BLaER1 treated with 17β-estradiol and CSF1 and Interleukin-3, amounts not matched to agents 10 nM and 100 nM (cell line): Measurements from ENCODE around the gene CDC42BPA.

Experiments
- H3K27ac ChIP-seq, 11 experiments: shearing (Covaris generic); formaldehyde crosslinking; 2 replicates each; pipeline ENCODE4 v1.8.1; 2022
- H3K27me3 ChIP-seq, 11 experiments: shearing (Covaris generic); formaldehyde crosslinking; 2 replicates each; pipeline ENCODE4 v1.8.1; 2022
- H3K36me3 ChIP-seq, 11 experiments: shearing (Covaris generic); formaldehyde crosslinking; 2 replicates each; pipeline ENCODE4 v1.8.1; 2022
- H3K4me1 ChIP-seq, 10 experiments: shearing (Covaris generic); formaldehyde crosslinking; 2 replicates each; pipeline ENCODE4 v1.8.1; 2022
- H3K4me2 ChIP-seq, 11 experiments: shearing (Covaris generic); formaldehyde crosslinking; 2 replicates each; pipeline ENCODE4 v1.8.1; 2022
- H3K4me3 ChIP-seq, 10 experiments: shearing (Covaris generic); formaldehyde crosslinking; 2 replicates each; pipeline ENCODE4 v1.8.1; 2022
- H3K9ac ChIP-seq, 11 experiments: shearing (Covaris generic); formaldehyde crosslinking; 2 replicates each; pipeline ENCODE4 v1.8.1; 2022
- H3K9me3 ChIP-seq, 11 experiments: shearing (Covaris generic); formaldehyde crosslinking; replicated peaks in 1 of 11; 2 replicates each; pipeline ENCODE4 v1.8.1; 2022
- H4K20me1 ChIP-seq, 11 experiments: shearing (Covaris generic); formaldehyde crosslinking; 2 replicates each; pipeline ENCODE4 v1.8.1; 2022
- Cebpa-rat ChIP-seq, 11 experiments: shearing (Covaris generic); IDR thresholded peaks; 2 replicates each; pipeline ENCODE4 v1.8.1; 2022

The CDC42BPA gene

DNA sequence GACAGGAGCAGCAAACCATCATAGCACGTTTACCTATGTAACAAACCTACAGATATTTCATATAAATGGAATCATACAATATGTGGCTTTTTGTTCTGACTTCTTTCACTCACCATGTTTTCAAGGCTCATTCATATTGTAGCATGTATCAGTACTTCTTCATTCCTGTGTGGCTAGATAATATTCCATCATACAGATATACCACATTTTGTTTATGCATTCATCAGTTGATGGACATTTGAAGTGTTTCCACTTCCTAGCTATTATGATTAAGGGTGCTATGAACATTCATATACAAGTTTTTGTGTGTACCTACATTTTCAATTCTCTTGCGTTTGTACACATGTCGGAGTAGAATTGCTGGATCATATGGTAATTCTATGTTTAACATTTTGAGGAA lies 90.1 kb downstream of the CDC42BPA start:
- Histone ChIP-seq H3K27me3 (no peaks in the 10 kb centered on the region), H3K27ac (no peak overlapping the region), H3K9me3 (peaks cover 0 to 12% (median 7%) of the 10 kb centered on the region in 11 experiments; a peak in 12 of 22 replicates), H4K20me1 (no peaks in the 10 kb centered on the region; a peak in 1 of 22 replicates), H3K4me1 (peaks cover 0 to 14% (median 0%) of the 10 kb centered on the region in 10 experiments; a peak in 5 of 20 replicates), H3K4me2 (no peak overlapping the region), H3K4me3 (no peak overlapping the region), H3K36me3 (peaks cover 0 to 6% (median 0%) of the 10 kb centered on the region in 11 experiments; a peak in 2 of 22 replicates), H3K9ac (no peak overlapping the region)
- TF ChIP-seq Cebpa-rat (IDR thresholded peaks at IDR 0.05) = no peak

GRCh38 chr1:227227761-227228160 lies 90.5 kb downstream of the CDC42BPA start:
- peaks cover 0 to 14% (median 0%) of the 10 kb centered on the region in 10 experiments; a peak in 5 of 20 replicates for H3K4me1 ChIP-seq
- no peak overlapping the region for H3K27ac ChIP-seq
- no peak for TF ChIP-seq Cebpa-rat (IDR thresholded peaks at IDR 0.05)
- H3K4me2 ChIP-seq = no peak overlapping the region
- no peak overlapping the region for H3K4me3 ChIP-seq
- H3K36me3 ChIP-seq = peaks cover 0 to 3% (median 0%) of the 10 kb centered on the region in 11 experiments; a peak in 2 of 22 replicates
- no peak overlapping the region for H3K9ac ChIP-seq
- H4K20me1 ChIP-seq = no peaks in the 10 kb centered on the region; a peak in 1 of 22 replicates
- H3K27me3 ChIP-seq = no peaks in the 10 kb centered on the region
- peaks cover 0 to 9% (median 3%) of the 10 kb centered on the region in 11 experiments; a peak in 12 of 22 replicates for H3K9me3 ChIP-seq

GRCh38 chr1:227225715-227226346 lies 92.5 kb downstream of the CDC42BPA start:
- peaks cover 0 to 9% (median 0%) of the 10 kb centered on the region in 11 experiments; a peak in 2 of 22 replicates for H3K9me3 ChIP-seq
- H3K9ac ChIP-seq = no peak overlapping the region
- peaks cover 0 to 14% (median 0%) of the 10 kb centered on the region in 10 experiments; a peak in 5 of 20 replicates for H3K4me1 ChIP-seq
- no peaks in the 10 kb centered on the region for H3K36me3 ChIP-seq
- H3K27ac ChIP-seq = no peak overlapping the region; a peak in 1 of 22 replicates
- no peaks in the 10 kb centered on the region for H3K27me3 ChIP-seq
- TF ChIP-seq Cebpa-rat (IDR thresholded peaks at IDR 0.05) = no peak
- no peak overlapping the region for H3K4me3 ChIP-seq
- no peaks in the 10 kb centered on the region; a peak in 2 of 22 replicates for H4K20me1 ChIP-seq
- 0 out of 22 replicates have a peak overlapping the region, but pooled peaks of 2 of the 11 experiments have one; percentile 4 to 19 for H3K4me2 ChIP-seq

DNA sequence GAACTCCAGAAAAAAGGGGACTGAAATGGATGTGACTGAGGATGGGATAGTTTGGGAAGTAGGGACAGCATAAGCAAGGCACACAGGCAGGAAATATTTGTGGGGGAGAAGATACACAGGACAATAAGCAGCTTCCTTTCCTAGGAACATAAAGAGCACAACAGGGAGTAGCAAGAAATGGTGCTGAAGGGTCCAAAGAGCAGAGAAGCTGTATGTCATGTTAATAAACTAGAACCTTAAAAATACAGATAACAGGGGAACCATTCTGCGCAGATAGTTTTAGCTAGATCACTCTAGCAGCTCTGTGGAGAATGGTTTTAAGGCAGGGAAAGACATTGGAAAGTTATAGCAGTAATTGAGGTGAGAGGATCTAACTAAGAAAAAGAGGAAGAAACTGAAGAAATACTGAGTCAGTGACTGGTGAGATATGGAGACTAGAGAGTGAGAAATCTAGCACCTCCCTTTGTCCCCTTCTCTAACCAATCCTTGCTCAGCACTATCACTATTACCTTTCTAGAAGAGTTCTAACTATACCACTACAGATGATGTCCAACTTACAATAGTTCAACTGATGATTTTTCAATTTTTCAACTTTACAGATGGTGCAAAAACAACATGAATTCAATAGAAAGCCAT lies 95.0 kb downstream of the CDC42BPA start:
- no peak for TF ChIP-seq Cebpa-rat (IDR thresholded peaks at IDR 0.05)
- Histone ChIP-seq H3K27me3 (no peaks in the 10 kb centered on the region), H3K27ac (no peak overlapping the region), H3K9me3 (no peaks in the 10 kb centered on the region), H3K4me1 (peaks cover 0 to 14% (median 0%) of the 10 kb centered on the region in 10 experiments; a peak in 5 of 20 replicates), H3K4me2 (no peak overlapping the region), H3K4me3 (no peak overlapping the region), H3K9ac (no peak overlapping the region), H3K36me3 (no peaks in the 10 kb centered on the region), H4K20me1 (no peaks in the 10 kb centered on the region; a peak in 2 of 22 replicates)

- no peaks in the 10 kb centered on the region for H3K9me3 ChIP-seq
- no peak overlapping the region for H3K4me2 ChIP-seq
- H4K20me1 ChIP-seq = no peaks in the 10 kb centered on the region; a peak in 2 of 22 replicates
- no peaks in the 10 kb centered on the region for H3K36me3 ChIP-seq
- no peak overlapping the region for H3K4me3 ChIP-seq
- H3K27me3 ChIP-seq = no peaks in the 10 kb centered on the region
- peaks cover 0 to 1% (median 0%) of the 10 kb centered on the region in 10 experiments; a peak in 1 of 20 replicates for H3K4me1 ChIP-seq
- no peak overlapping the region for H3K27ac ChIP-seq
- no peak overlapping the region for H3K9ac ChIP-seq
- no peak for TF ChIP-seq Cebpa-rat (IDR thresholded peaks at IDR 0.05)
Measured at GRCh38 chr1:227219715-227220292, 98.5 kb downstream of the CDC42BPA start.

DNA sequence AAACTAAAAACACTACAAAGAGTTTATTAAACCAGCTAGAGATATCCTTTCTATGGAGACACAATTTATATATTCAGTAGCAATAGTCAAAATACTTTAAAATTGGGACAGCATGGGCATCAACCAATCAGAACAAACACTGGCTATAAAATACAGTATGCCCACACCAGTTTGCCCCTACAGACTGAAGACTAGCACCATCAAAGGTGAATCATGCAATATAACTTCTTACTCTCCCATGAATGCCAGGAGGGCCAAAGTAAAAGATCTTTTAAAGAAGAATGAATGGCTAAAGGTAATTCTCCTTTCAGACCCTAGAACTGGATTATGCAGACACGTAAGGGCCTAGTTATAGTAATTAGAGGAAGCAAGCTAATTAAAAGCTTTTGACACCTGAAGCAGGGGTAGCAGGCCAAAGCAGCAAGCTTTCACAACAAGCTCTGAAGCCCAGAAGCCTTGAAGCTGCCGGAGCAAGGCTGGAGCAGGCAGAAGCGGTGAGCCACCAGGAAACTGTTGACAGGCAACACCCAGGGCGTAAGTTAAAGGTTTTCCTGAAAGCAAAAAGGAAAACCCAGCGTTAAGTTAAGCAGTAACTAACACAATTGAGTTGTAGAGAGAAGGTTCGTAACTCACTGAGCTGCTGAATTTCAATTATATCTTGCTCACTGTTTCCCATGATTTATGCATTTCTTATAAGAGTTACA lies 99.3 kb downstream of the CDC42BPA start:
- Histone ChIP-seq H3K4me1 (no peaks in the 10 kb centered on the region), H3K9ac (no peak overlapping the region), H3K4me2 (no peak overlapping the region), H3K27ac (no peak overlapping the region), H3K4me3 (no peak overlapping the region), H3K36me3 (no peaks in the 10 kb centered on the region), H4K20me1 (no peaks in the 10 kb centered on the region; a peak in 2 of 22 replicates), H3K9me3 (no peaks in the 10 kb centered on the region), H3K27me3 (no peaks in the 10 kb centered on the region)
- no peak for TF ChIP-seq Cebpa-rat (IDR thresholded peaks at IDR 0.05)

DNA sequence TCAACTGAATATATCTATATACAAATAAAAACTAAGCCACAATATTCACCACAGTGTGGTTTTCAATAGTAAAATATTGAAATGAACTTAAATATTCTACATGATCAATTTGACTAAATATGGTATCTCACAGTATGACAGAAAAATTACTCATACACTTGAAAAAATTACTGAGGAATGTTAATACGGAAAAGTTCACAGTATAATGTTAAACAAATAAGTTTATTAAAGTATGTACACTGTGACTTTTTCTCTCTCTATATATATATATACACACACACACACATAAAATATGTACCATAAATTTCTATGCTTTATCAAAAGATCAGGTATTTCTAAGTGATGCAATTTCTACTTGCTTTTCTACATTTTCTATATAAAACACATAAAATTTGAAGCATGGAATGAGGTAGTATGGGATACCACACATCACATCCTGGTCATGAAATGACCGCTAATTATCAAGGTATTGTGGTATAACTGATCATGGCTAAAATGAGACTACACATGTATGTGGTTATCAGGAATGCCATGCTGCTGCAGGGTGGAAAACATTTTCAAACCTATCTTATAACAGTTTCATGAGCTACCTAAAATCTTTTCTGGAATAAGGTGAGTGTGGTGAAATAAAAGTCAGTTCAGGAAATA lies 102.3 kb downstream of the CDC42BPA start:
- H3K9me3 ChIP-seq = no peaks in the 10 kb centered on the region
- no peaks in the 10 kb centered on the region for H3K27me3 ChIP-seq
- peaks cover 0 to 16% (median 0%) of the 10 kb centered on the region in 11 experiments; a peak in 3 of 22 replicates for H3K36me3 ChIP-seq
- no peak overlapping the region for H3K9ac ChIP-seq
- no peak overlapping the region for H3K4me2 ChIP-seq
- no peaks in the 10 kb centered on the region; a peak in 1 of 22 replicates for H4K20me1 ChIP-seq
- no peak overlapping the region for H3K27ac ChIP-seq
- no peak for TF ChIP-seq Cebpa-rat (IDR thresholded peaks at IDR 0.05)
- H3K4me3 ChIP-seq = no peak overlapping the region
- H3K4me1 ChIP-seq = no peaks in the 10 kb centered on the region

- no peak for TF ChIP-seq Cebpa-rat (IDR thresholded peaks at IDR 0.05)
- H3K27me3 ChIP-seq = no peaks in the 10 kb centered on the region
Measured at GRCh38 chr1:227214207-227214606, 104.1 kb downstream of the CDC42BPA start.

More at GRCh38 chr1:227214207-227214606, 104.1 kb downstream of the CDC42BPA start:
- Histone ChIP-seq H3K9ac (no peak overlapping the region), H3K27ac (no peak overlapping the region), H3K36me3 (peaks cover 0 to 25% (median 0%) of the 10 kb centered on the region in 11 experiments; a peak in 5 of 22 replicates), H3K9me3 (0 out of 22 replicates have a peak, but pooled peaks cover 0 to 3% (median 0%) of the 10 kb centered on the region in 11 experiments), H3K4me2 (no peak overlapping the region), H3K4me1 (no peaks in the 10 kb centered on the region), H4K20me1 (no peaks in the 10 kb centered on the region), H3K4me3 (no peak overlapping the region)
